ENCODE measurements around the gene ASB13.
"Not testable (repeated sequence)": the region's sequence is repeated elsewhere in the genome, so short reads cannot be mapped to it uniquely, and the experiment has no call there.

Gene ASB13

GRCh38 chr10:5604961-5605360 lies 61.4 kb downstream of the ASB13 start:
- DNase-seq (ENCODE audit: low read depth in 2 of 2) = no peak

GRCh38 chr10:5604236-5604925 lies 62.0 kb downstream of the ASB13 start:
- DNase-seq (ENCODE audit: low read depth in 2 of 2) = no peak

GRCh38 chr10:5603848-5604170 lies 62.6 kb downstream of the ASB13 start:
- DNase-seq (ENCODE audit: low read depth in 2 of 2) = no peak

- DNase-seq (ENCODE audit: low read depth in 2 of 2) = no peak
Measured at GRCh38 chr10:5603091-5603847, 63.1 kb downstream of the ASB13 start.

GRCh38 chr10:5601826-5602495 lies 64.4 kb downstream of the ASB13 start:
- DNase-seq (ENCODE audit: low read depth in 2 of 2) = no peak

- DNase-seq (ENCODE audit: low read depth in 2 of 2) = no peak
Measured at GRCh38 chr10:5600908-5601307, 65.5 kb downstream of the ASB13 start.

GRCh38 chr10:5599613-5600520 lies 66.5 kb downstream of the ASB13 start:
- no peak for DNase-seq (ENCODE audit: low read depth in 2 of 2)

GRCh38 chr10:5598085-5598690 lies 68.2 kb downstream of the ASB13 start:
- DNase-seq (ENCODE audit: low read depth in 2 of 2) = no peak

- DNase-seq (ENCODE audit: low read depth in 2 of 2) = no peak
Measured at GRCh38 chr10:5596611-5597341, 69.6 kb downstream of the ASB13 start.

- no peak for DNase-seq (ENCODE audit: low read depth in 2 of 2)
Measured at GRCh38 chr10:5595994-5596471, 70.4 kb downstream of the ASB13 start.

- DNase-seq (ENCODE audit: low read depth in 2 of 2) = no peak
Measured at GRCh38 chr10:5595591-5595990, 70.8 kb downstream of the ASB13 start.

- DNase-seq (ENCODE audit: low read depth in 2 of 2) = no peak
Measured at GRCh38 chr10:5595095-5595494, 71.3 kb downstream of the ASB13 start.

GRCh38 chr10:5594271-5595049 lies 71.9 kb downstream of the ASB13 start:
- no peak for DNase-seq (ENCODE audit: low read depth in 2 of 2)

- DNase-seq (ENCODE audit: low read depth in 2 of 2) = not testable (repeated sequence)
Measured at GRCh38 chr10:5593347-5593746, 73.0 kb downstream of the ASB13 start.

- no peak for DNase-seq (ENCODE audit: low read depth in 2 of 2)
Measured at GRCh38 chr10:5592070-5592469, 74.3 kb downstream of the ASB13 start.

- DNase-seq (ENCODE audit: low read depth in 2 of 2) = no peak
Measured at GRCh38 chr10:5591336-5591824, 75.0 kb downstream of the ASB13 start.

GRCh38 chr10:5590816-5591215 lies 75.6 kb downstream of the ASB13 start:
- DNase-seq (ENCODE audit: low read depth in 2 of 2) = no peak

- no peak for DNase-seq (ENCODE audit: low read depth in 2 of 2)
Measured at GRCh38 chr10:5589661-5590511, 76.5 kb downstream of the ASB13 start.
